ENCODE measurements around the gene GNG7. TPM values are rescaled to one million over a fixed set of nuclear protein-coding genes. Genes with fewer than 3 reads are reported as not detected.
"Not testable (repeated sequence)": the region's sequence is repeated elsewhere in the genome, so short reads cannot be mapped to it uniquely, and the experiment has no call there.

Gene GNG7
- total RNA-seq, 6 experiments from 2014 or later: 1.3 to 3.7 (median 2.3) TPM

- Histone ChIP-seq H3K36me3 (peaks cover 0 to 14% (median 7%) of the 10 kb centered on the region in 4 donors), H3K4me1 (peaks cover 0 to 13% (median 0%) of the 10 kb centered on the region in 4 donors), H3K4me3 (peak overlapping the region; percentile 53 to 96 (median 77)), H3K27me3 (no peaks in the 10 kb centered on the region), H3K9me3 (no peaks in the 10 kb centered on the region), H3K27ac (peak overlapping the region; percentile 76 to 97 (median 82))
- DNase-seq (peak; percentile 67 to 78 (median 77)), ATAC-seq (peak; percentile 6 to 38 (median 23))
- WGBS (ENCODE audit: insufficient coverage, low coverage, low lambda C conversion rate, missing lambda C conversion rate): 0% methylated on average over 2 of the region's 45 CpGs
- TF ChIP-seq CTCF (IDR thresholded peaks at IDR 0.05) (no peak), POLR2A (IDR thresholded peaks at IDR 0.05) (peak; percentile 29)
- intact Hi-C loops (cut with DNase I): loop anchor here (10.0 kb wide), 2 partner anchors 100 to 140 kb away; no protein-coding TSS in a partner anchor
These were observed 227.3 kb downstream of the GNG7 start for GRCh38 chr19:2475018-2475701.

GRCh38 chr19:2474232-2475017 is 228.1 kb downstream of the GNG7 start:
- WGBS (ENCODE audit: insufficient coverage, low coverage, low lambda C conversion rate, missing lambda C conversion rate): 8% methylated on average over 20 of the region's 60 CpGs
- Histone ChIP-seq H3K36me3 (peaks cover 0 to 14% (median 7%) of the 10 kb centered on the region in 4 donors), H3K27me3 (no peaks in the 10 kb centered on the region), H3K27ac (peak overlapping the region; percentile 76 to 97 (median 82)), H3K4me3 (peak overlapping the region; percentile 53 to 96 (median 77)), H3K4me1 (peaks cover 0 to 13% (median 0%) of the 10 kb centered on the region in 4 donors), H3K9me3 (no peaks in the 10 kb centered on the region)
- DNase-seq (peak; percentile 85 to 87 (median 87)), ATAC-seq (peak; percentile 29 to 59 (median 48))
- intact Hi-C loops (cut with DNase I): loop anchor here (10.0 kb wide), 2 partner anchors 100 to 140 kb away; no protein-coding TSS in a partner anchor
- TF ChIP-seq CTCF (IDR thresholded peaks at IDR 0.05) (peak; percentile 98 to 99 (median 98)), POLR2A (IDR thresholded peaks at IDR 0.05) (peak; percentile 50)

- H3K9me3 ChIP-seq, ATAC-seq, H3K27me3 ChIP-seq, H3K4me1 ChIP-seq, H3K27ac ChIP-seq, H3K36me3 ChIP-seq, DNase-seq, H3K4me3 ChIP-seq: not testable (repeated sequence)
- WGBS (ENCODE audit: insufficient coverage, low coverage, low lambda C conversion rate, missing lambda C conversion rate): 73% methylated on average over 8 of the region's 8 CpGs
- intact Hi-C loops (cut with DNase I): loop anchor here (10.0 kb wide), 2 partner anchors 105 to 145 kb away; no protein-coding TSS in a partner anchor
These were observed 232.6 kb downstream of the GNG7 start for GRCh38 chr19:2469915-2470200.

- Histone ChIP-seq H3K36me3 (no peaks in the 10 kb centered on the region), H3K27ac (no peak overlapping the region), H3K27me3 (no peaks in the 10 kb centered on the region), H3K4me3 (no peak overlapping the region), H3K4me1 (peaks cover 0 to 3% (median 0%) of the 10 kb centered on the region in 4 donors), H3K9me3 (no peaks in the 10 kb centered on the region)
- ATAC-seq: peak in 1 of 4 donors; percentile 22
- 42% methylated on average over 14 of the region's 23 CpGs for WGBS (ENCODE audit: insufficient coverage, low coverage, low lambda C conversion rate, missing lambda C conversion rate)
- intact Hi-C loops (cut with DNase I): no loop called here
- no peak for DNase-seq
- TF ChIP-seq POLR2A (IDR thresholded peaks at IDR 0.05) (no peak), CTCF (IDR thresholded peaks at IDR 0.05) (no peak)
These were observed 233.2 kb downstream of the GNG7 start for GRCh38 chr19:2469102-2469914.

Data from right lobe of liver (tissue), 6 donors.